RWPE2 (cell line): ENCODE results near the gene GCAT.

Experiments
- ATAC-seq: fragments of 200-7000 bp; cut with Tn5 transposase; 3 replicates; pipeline ENCODE4 v1.9.1; 2021; ENCODE audit warnings: low read depth
- DNase-seq: peaks from one replicate; pipeline ENCODE4 v3.0.0-alpha.2; 2020; ENCODE audit warnings: low spot score
- H3K27ac ChIP-seq: fragments of 450-650 bp; 2 replicates; pipeline ENCODE4 v1.5.1; 2017; ENCODE audit warnings: mild to moderate bottlenecking; ENCODE audit not compliant: poor library complexity, severe bottlenecking
- H3K27me3 ChIP-seq: fragments of 250-450 bp; sonication (Bioruptor Pico); 2 replicates; pipeline ENCODE4 v1.5.1; 2021; ENCODE audit warnings: mild to moderate bottlenecking, moderate library complexity; ENCODE audit not compliant: insufficient read depth, poor library complexity, severe bottlenecking
- H3K36me3 ChIP-seq: fragments of 250-450 bp; sonication (Bioruptor Pico); 2 replicates; pipeline ENCODE4 v1.5.1; 2020; ENCODE audit warnings: low read depth, mild to moderate bottlenecking, moderate library complexity
- H3K4me1 ChIP-seq: fragments of 250-450 bp; sonication (Bioruptor Pico); 2 replicates; pipeline ENCODE4 v1.5.1; 2021; ENCODE audit warnings: mild to moderate bottlenecking, moderate library complexity; ENCODE audit not compliant: insufficient read depth, poor library complexity, severe bottlenecking
- H3K4me3 ChIP-seq: fragments of 250-450 bp; sonication (Bioruptor Pico); 2 replicates; pipeline ENCODE4 v1.5.1; 2021; ENCODE audit warnings: mild to moderate bottlenecking, moderate library complexity; ENCODE audit not compliant: severe bottlenecking
- H3K9me3 ChIP-seq: fragments of 250-450 bp; sonication (Bioruptor Pico); 2 replicates; pipeline ENCODE4 v1.5.1; 2021; ENCODE audit warnings: mild to moderate bottlenecking, moderate library complexity; ENCODE audit not compliant: severe bottlenecking
- CTCF ChIP-seq: fragments of 450-650 bp; IDR thresholded peaks from one replicate; pipeline ENCODE4 v1.5.1; 2017; ENCODE audit warnings: mild to moderate bottlenecking, moderate library complexity; ENCODE audit not compliant: poor library complexity, severe bottlenecking

Gene GCAT

GRCh38 chr22:37801946-37802309 lies 5.8 kb upstream of the GCAT start:
- ATAC-seq (no peak), DNase-seq (no peak)
- Histone ChIP-seq H3K27me3 (no peaks in the 10 kb centered on the region), H3K36me3 (no peaks in the 10 kb centered on the region; the same call in 1 of the 2 replicates), H3K27ac (peak overlapping the region; percentile 11), H3K4me3 (peak overlapping the region; percentile 41), H3K4me1 (peaks cover 2% of the 10 kb centered on the region), H3K9me3 (no peaks in the 10 kb centered on the region)
- TF ChIP-seq CTCF = no peak

- DNase-seq = peak; percentile 51
- no peaks in the 10 kb centered on the region for H3K9me3 ChIP-seq
- peaks cover 2% of the 10 kb centered on the region for H3K4me1 ChIP-seq
- peak; percentile 32; the same call in 1 of the 3 replicates for ATAC-seq
- H3K4me3 ChIP-seq = peak overlapping the region; percentile 41
- no peaks in the 10 kb centered on the region for H3K27me3 ChIP-seq
- no peaks in the 10 kb centered on the region; the same call in 1 of the 2 replicates for H3K36me3 ChIP-seq
- no peak for TF ChIP-seq CTCF
- peak overlapping the region; percentile 11 for H3K27ac ChIP-seq
These were observed 5.2 kb upstream of the GCAT start for GRCh38 chr22:37802310-37803194.

- Histone ChIP-seq H3K36me3 (no peaks in the 10 kb centered on the region; the same call in 1 of the 2 replicates), H3K4me3 (no peak overlapping the region), H3K27ac (no peak overlapping the region), H3K4me1 (peaks cover 2% of the 10 kb centered on the region), H3K9me3 (no peaks in the 10 kb centered on the region), H3K27me3 (no peaks in the 10 kb centered on the region)
- ATAC-seq (no peak), DNase-seq (no peak)
- no peak for TF ChIP-seq CTCF
These were observed 4.5 kb upstream of the GCAT start for GRCh38 chr22:37803195-37803638.

- DNase-seq (no peak), ATAC-seq (no peak)
- no peak for TF ChIP-seq CTCF
- H3K36me3 ChIP-seq = no peaks in the 10 kb centered on the region; the same call in 1 of the 2 replicates
- H3K27ac ChIP-seq = peak overlapping the region; percentile 52
- H3K4me3 ChIP-seq = no peak overlapping the region
- peaks cover 2% of the 10 kb centered on the region for H3K4me1 ChIP-seq
- no peaks in the 10 kb centered on the region for H3K9me3 ChIP-seq
- no peaks in the 10 kb centered on the region for H3K27me3 ChIP-seq
These were observed 3.9 kb upstream of the GCAT start for GRCh38 chr22:37803639-37804351.
